ENCODE results near the gene EPO.

Gene EPO

GRCh38 chr7:100686822-100687211 lies 33.5 kb upstream of the EPO start:
- TF ChIP-seq EZH2phosphoT487 (IDR thresholded peaks at IDR 0.05; ENCODE audit: borderline replicate concordance, low read length) (no peak), CTCF (IDR thresholded peaks at IDR 0.05; ENCODE audit: low read depth, low read length, poor library complexity, severe bottlenecking) (no peak)
- Histone ChIP-seq H3K9me2 (replicated peaks; ENCODE audit: control insufficient read depth, low read length) (no peaks in the 10 kb centered on the region), H3K4me1 (ENCODE audit: control insufficient read depth, low read length) (peaks cover 19% of the 10 kb centered on the region), H3K27me3 (ENCODE audit: control insufficient read depth, low read length) (no peaks in the 10 kb centered on the region), H3K4me3 (ENCODE audit: low read length) (no peak overlapping the region), H4K20me1 (ENCODE audit: control insufficient read depth, insufficient read depth, low read depth, low read length) (peaks cover 30% of the 10 kb centered on the region), H3K79me2 (ENCODE audit: control insufficient read depth, low read length) (peaks cover 43% of the 10 kb centered on the region), H3K27ac (ENCODE audit: low read depth, low read length) (no peak overlapping the region), H3K9me3 (ENCODE audit: control insufficient read depth, insufficient read depth, low read length) (no peaks in the 10 kb centered on the region), H3F3A (ENCODE audit: control insufficient read depth, insufficient read depth) (no peaks in the 10 kb centered on the region), H3K4me2 (ENCODE audit: low read length) (no peak overlapping the region), H3K36me3 (ENCODE audit: control insufficient read depth, low read length) (peaks cover 93% of the 10 kb centered on the region)

GRCh38 chr7:100687261-100687660 lies 33.0 kb upstream of the EPO start:
- H4K20me1 ChIP-seq (ENCODE audit: control insufficient read depth, insufficient read depth, low read depth, low read length): peaks cover 30% of the 10 kb centered on the region
- H3K4me3 ChIP-seq (ENCODE audit: low read length): no peak overlapping the region
- H3K79me2 ChIP-seq (ENCODE audit: control insufficient read depth, low read length): peaks cover 47% of the 10 kb centered on the region
- H3F3A ChIP-seq (ENCODE audit: control insufficient read depth, insufficient read depth): 0 out of 2 replicates have a peak, but pooled peaks cover 2% of the 10 kb centered on the region
- H3K27ac ChIP-seq (ENCODE audit: low read depth, low read length): no peak overlapping the region
- H3K27me3 ChIP-seq (ENCODE audit: control insufficient read depth, low read length): no peaks in the 10 kb centered on the region
- no peak overlapping the region for H3K4me2 ChIP-seq (ENCODE audit: low read length)
- peaks cover 24% of the 10 kb centered on the region for H3K4me1 ChIP-seq (ENCODE audit: control insufficient read depth, low read length)
- TF ChIP-seq EZH2phosphoT487 (IDR thresholded peaks at IDR 0.05; ENCODE audit: borderline replicate concordance, low read length) (no peak), CTCF (IDR thresholded peaks at IDR 0.05; ENCODE audit: low read depth, low read length, poor library complexity, severe bottlenecking) (no peak)
- peaks cover 93% of the 10 kb centered on the region for H3K36me3 ChIP-seq (ENCODE audit: control insufficient read depth, low read length)
- no peaks in the 10 kb centered on the region for H3K9me2 ChIP-seq (replicated peaks; ENCODE audit: control insufficient read depth, low read length)
- H3K9me3 ChIP-seq (ENCODE audit: control insufficient read depth, insufficient read depth, low read length): no peaks in the 10 kb centered on the region

- no peak overlapping the region for H3K4me2 ChIP-seq (ENCODE audit: low read length)
- no peaks in the 10 kb centered on the region for H3K9me2 ChIP-seq (replicated peaks; ENCODE audit: control insufficient read depth, low read length)
- peaks cover 53% of the 10 kb centered on the region for H3K79me2 ChIP-seq (ENCODE audit: control insufficient read depth, low read length)
- H3K27me3 ChIP-seq (ENCODE audit: control insufficient read depth, low read length): no peaks in the 10 kb centered on the region
- H3K4me1 ChIP-seq (ENCODE audit: control insufficient read depth, low read length): peaks cover 29% of the 10 kb centered on the region
- no peak overlapping the region for H3K4me3 ChIP-seq (ENCODE audit: low read length)
- peaks cover 93% of the 10 kb centered on the region for H3K36me3 ChIP-seq (ENCODE audit: control insufficient read depth, low read length)
- H3K9me3 ChIP-seq (ENCODE audit: control insufficient read depth, insufficient read depth, low read length): no peaks in the 10 kb centered on the region
- H3K27ac ChIP-seq (ENCODE audit: low read depth, low read length): no peak overlapping the region
- peaks cover 33% of the 10 kb centered on the region for H4K20me1 ChIP-seq (ENCODE audit: control insufficient read depth, insufficient read depth, low read depth, low read length)
- TF ChIP-seq EZH2phosphoT487 (IDR thresholded peaks at IDR 0.05; ENCODE audit: borderline replicate concordance, low read length) (no peak), CTCF (IDR thresholded peaks at IDR 0.05; ENCODE audit: low read depth, low read length, poor library complexity, severe bottlenecking) (no peak)
- H3F3A ChIP-seq (ENCODE audit: control insufficient read depth, insufficient read depth): 0 out of 2 replicates have a peak, but pooled peaks cover 2% of the 10 kb centered on the region
These were observed 32.4 kb upstream of the EPO start for GRCh38 chr7:100687751-100688300.

Data from DOHH2 (cell line).